H9 (cell line): ENCODE measurements around the gene ARHGEF38. TPM values are rescaled to one million over a fixed set of nuclear protein-coding genes. Genes with fewer than 3 reads are reported as not detected.

Experiments used
- DNase-seq: peaks from one replicate; pipeline ENCODE4 v3.0.0-alpha.2; 2017
- H2AFZ ChIP-seq: one replicate; pipeline ENCODE4 v1.6.1; 2013; ENCODE audit warnings: mild to moderate bottlenecking, low read length, control low read depth, moderate library complexity
- H2AK5ac ChIP-seq: 2 replicates; pipeline ENCODE4 v1.6.1; 2013; ENCODE audit warnings: low read length, control low read depth, mixed read lengths; ENCODE audit not compliant: insufficient read length
- H2BK120ac ChIP-seq: one replicate; pipeline ENCODE4 v1.6.1; 2013; ENCODE audit warnings: low read depth, mild to moderate bottlenecking, low read length, control low read depth, inconsistent platforms; ENCODE audit not compliant: poor library complexity, severe bottlenecking
- H2BK12ac ChIP-seq: 2 replicates; pipeline ENCODE4 v1.6.1; 2013; ENCODE audit warnings: low read length, control low read depth, mixed read lengths, low read depth; ENCODE audit not compliant: insufficient read length
- H2BK15ac ChIP-seq: 2 replicates; pipeline ENCODE4 v1.6.1; 2013; ENCODE audit warnings: low read depth, low read length, control low read depth
- H2BK20ac ChIP-seq: one replicate; pipeline ENCODE4 v1.6.1; 2013; ENCODE audit warnings: low read depth, mild to moderate bottlenecking, low read length, control low read depth, inconsistent platforms; ENCODE audit not compliant: poor library complexity, severe bottlenecking
- H2BK5ac ChIP-seq: 2 replicates; pipeline ENCODE4 v1.6.1; 2013; ENCODE audit warnings: low read length, control low read depth, mixed read lengths; ENCODE audit not compliant: insufficient read length
- H3K14ac ChIP-seq: 2 replicates; pipeline ENCODE4 v1.6.1; 2013; ENCODE audit warnings: low read length, control low read depth; ENCODE audit not compliant: insufficient read depth
- H3K18ac ChIP-seq: 2 replicates; pipeline ENCODE4 v1.6.1; 2013; ENCODE audit warnings: low read depth, mild to moderate bottlenecking, mixed read lengths, low read length, control low read depth; ENCODE audit not compliant: insufficient read length
- H3K23ac ChIP-seq: 2 replicates; pipeline ENCODE4 v1.6.1; 2013; ENCODE audit warnings: low read length, control low read depth, mixed read lengths, low read depth; ENCODE audit not compliant: insufficient read length
- H3K23me2 ChIP-seq: 2 replicates; pipeline ENCODE4 v1.6.1; 2013; ENCODE audit warnings: low read depth, mild to moderate bottlenecking, mixed read lengths, low read length, control low read depth; ENCODE audit not compliant: insufficient read length, poor library complexity, severe bottlenecking
- H3K27ac ChIP-seq: 2 replicates; pipeline ENCODE4 v1.5.1; 2013; ENCODE audit warnings: low read length, control low read depth, mixed read lengths, low read depth; ENCODE audit not compliant: insufficient read length
- H3K27me3 ChIP-seq: 2 replicates; pipeline ENCODE4 v1.6.1; 2013; ENCODE audit warnings: low read length, control low read depth, inconsistent platforms; ENCODE audit not compliant: insufficient read depth
- H3K4ac ChIP-seq: 2 replicates; pipeline ENCODE4 v1.6.1; 2013; ENCODE audit warnings: low read depth, mild to moderate bottlenecking, control low read depth, inconsistent platforms, low read length, moderate library complexity
- H3K4me1 ChIP-seq: 2 replicates; pipeline ENCODE4 v1.6.1; 2013; ENCODE audit warnings: low read length, control low read depth, inconsistent platforms; ENCODE audit not compliant: insufficient read depth
- H3K4me2 ChIP-seq: 2 replicates; pipeline ENCODE4 v1.6.1; 2013; ENCODE audit warnings: low read length, control low read depth, mixed read lengths; ENCODE audit not compliant: insufficient read length, insufficient read depth
- H3K56ac ChIP-seq: 2 replicates; pipeline ENCODE4 v1.6.1; 2013; ENCODE audit warnings: low read depth, mild to moderate bottlenecking, mixed read lengths, low read length, control low read depth; ENCODE audit not compliant: insufficient read length
- H3K79me1 ChIP-seq: 2 replicates; pipeline ENCODE4 v1.6.1; 2013; ENCODE audit warnings: low read depth, mild to moderate bottlenecking, moderate library complexity, low read length, control low read depth, inconsistent platforms; ENCODE audit not compliant: insufficient read depth, poor library complexity, severe bottlenecking
- H3K79me2 ChIP-seq: 2 replicates; pipeline ENCODE4 v1.6.1; 2013; ENCODE audit warnings: low read length, control low read depth, inconsistent platforms; ENCODE audit not compliant: insufficient read depth
- H3K9ac ChIP-seq: 2 replicates; pipeline ENCODE4 v1.6.1; 2013; ENCODE audit warnings: low read length, control low read depth, mixed read lengths; ENCODE audit not compliant: insufficient read length; ENCODE audit errors: extremely low read depth
- H3K9me3 ChIP-seq: one replicate; pipeline ENCODE4 v1.6.1; 2013; ENCODE audit warnings: low read depth, low read length, inconsistent platforms; ENCODE audit not compliant: control insufficient read depth
- H3T11ph ChIP-seq: one replicate; pipeline ENCODE4 v1.6.1; 2013; ENCODE audit warnings: mild to moderate bottlenecking, low read length, control low read depth, inconsistent platforms
- H4K20me1 ChIP-seq: one replicate; pipeline ENCODE4 v1.6.1; 2013; ENCODE audit not compliant: control insufficient read depth, insufficient read length, insufficient read depth
- H4K5ac ChIP-seq: 2 replicates; pipeline ENCODE4 v1.6.1; 2013; ENCODE audit warnings: low read depth, mild to moderate bottlenecking, mixed read lengths, low read length, control low read depth; ENCODE audit not compliant: insufficient read length
- H4K8ac ChIP-seq: replicated peaks from 2 replicates; pipeline ENCODE4 v1.6.1; 2013; ENCODE audit warnings: low read length, control low read depth, mixed read lengths, low read depth; ENCODE audit not compliant: insufficient read length
- H4K91ac ChIP-seq: 2 replicates; pipeline ENCODE4 v1.6.1; 2013; ENCODE audit warnings: low read depth, mild to moderate bottlenecking, moderate library complexity, mixed read lengths, low read length, control low read depth; ENCODE audit not compliant: insufficient read length
- H3K27ac Mint-ChIP-seq, 3 experiments: 2 replicates in 2 of 3; 3 replicates in 1 of 3; pipeline ENCODE4 v1.8.0; 2020 to 2021; ENCODE audit warnings: mixed read lengths in 3 of 3, mild to moderate bottlenecking in 1 of 3, moderate library complexity in 1 of 3
- H3K27me3 Mint-ChIP-seq: 2 replicates; pipeline ENCODE4 v1.8.0; 2021; ENCODE audit warnings: low read depth, mild to moderate bottlenecking, moderate library complexity, mixed read lengths
- H3K36me3 Mint-ChIP-seq, 3 experiments: 2 replicates in 2 of 3; 3 replicates in 1 of 3; pipeline ENCODE4 v1.8.0; 2020 to 2021; ENCODE audit warnings: low read depth in 3 of 3, mixed read lengths in 3 of 3; ENCODE audit not compliant: insufficient read depth in 1 of 3
- H3K4me1 Mint-ChIP-seq, 2 experiments: 2 replicates each; pipeline ENCODE4 v1.8.0; 2020; ENCODE audit warnings: mixed read lengths in 2 of 2
- H3K4me3 Mint-ChIP-seq, 2 experiments: 2 replicates in 1 of 2; 3 replicates in 1 of 2; pipeline ENCODE4 v1.8.0; 2020 to 2021; ENCODE audit warnings: mild to moderate bottlenecking in 2 of 2, mixed read lengths in 2 of 2, moderate library complexity in 1 of 2
- H3K9me3 Mint-ChIP-seq, 2 experiments: 2 replicates in 1 of 2; 3 replicates in 1 of 2; pipeline ENCODE4 v1.8.0; 2020; ENCODE audit warnings: mild to moderate bottlenecking in 2 of 2, mixed read lengths in 2 of 2, moderate library complexity in 1 of 2
- CTCF ChIP-seq: fragments of 200-600 bp; sonication (generic); conservative IDR thresholded peaks from 3 replicates; pipeline ENCODE4 v1.8.0; 2021; ENCODE audit warnings: antibody characterized with exemption, mild to moderate bottlenecking
- WGBS: extraction: QIAGEN DNeasy Blood & Tissue Kit; methylation state at CpG from one replicate; pipeline ENCODE4 v1.1.7; 2013; ENCODE audit warnings: missing lambda C conversion rate, low lambda C conversion rate, mixed read lengths; ENCODE audit not compliant: insufficient read length; ENCODE audit errors: extremely low coverage; 5-methylcytosine and 5-hydroxymethylcytosine counted together
- total RNA-seq: library from RNA; stranded (reverse); gene quantifications from 2 replicates; pipeline ENCODE4 v1.2.1, GENCODE V29; 2021

Gene ARHGEF38
- total RNA-seq, 1 experiment from 2014 or later, result not detected

GRCh38 chr4:105719204-105719603, 166.8 kb downstream of the ARHGEF38 start:
- H3K9me3 ChIP-seq, result no peaks in the 10 kb centered on the region
- no peak overlapping the region for H2BK15ac ChIP-seq
- no peak overlapping the region for H3K23ac ChIP-seq
- no peak for DNase-seq
- H2BK120ac ChIP-seq, result no peak overlapping the region
- no peak for TF ChIP-seq CTCF
- H3K9ac ChIP-seq, result no peak overlapping the region
- peaks cover 13 to 37% (median 23%) of the 10 kb centered on the region in 3 experiments for H3K36me3 Mint-ChIP-seq
- H2AFZ ChIP-seq, result no peak overlapping the region
- H2BK20ac ChIP-seq, result no peak overlapping the region
- H3K27me3 ChIP-seq, result no peaks in the 10 kb centered on the region
- no peak overlapping the region for H4K5ac ChIP-seq
- H3K4me2 ChIP-seq, result no peak overlapping the region
- no peak overlapping the region for H2BK5ac ChIP-seq
- no peak overlapping the region for H3K56ac ChIP-seq
- no peak overlapping the region for H2AK5ac ChIP-seq
- no peaks in the 10 kb centered on the region for H3K79me1 ChIP-seq
- H4K91ac ChIP-seq, result no peak overlapping the region
- no peak overlapping the region for H3K4me3 Mint-ChIP-seq
- H3K27me3 Mint-ChIP-seq, result no peaks in the 10 kb centered on the region
- H3K4me1 Mint-ChIP-seq, result peaks cover 0 to 2% of the 10 kb centered on the region in 2 experiments; a peak in 1 of 4 replicates
- peaks cover 6 to 7% of the 10 kb centered on the region in 2 experiments; a peak in 3 of 5 replicates for H3K9me3 Mint-ChIP-seq
- no peak overlapping the region for H3K27ac ChIP-seq
- H4K8ac ChIP-seq, result no peak overlapping the region
- H4K20me1 ChIP-seq, result no peaks in the 10 kb centered on the region
- no peak overlapping the region for H3K27ac Mint-ChIP-seq
- H3K79me2 ChIP-seq, result no peaks in the 10 kb centered on the region
- H3K18ac ChIP-seq, result no peak overlapping the region
- no peak overlapping the region for H3T11ph ChIP-seq
- H3K14ac ChIP-seq, result no peak overlapping the region
- no peaks in the 10 kb centered on the region for H3K23me2 ChIP-seq
- no peak overlapping the region for H3K4ac ChIP-seq
- WGBS, result no CpG with 5 or more reads among the region's 2 CpGs
- H2BK12ac ChIP-seq, result no peak overlapping the region
- no peaks in the 10 kb centered on the region for H3K4me1 ChIP-seq
